Measurements from ENCODE around the gene ANKLE1. TPM values are rescaled to one million over a fixed set of nuclear protein-coding genes. Genes with fewer than 3 reads are reported as not detected.

Gene ANKLE1
- total RNA-seq, 1 donor from 2014 or later, result 0.52 TPM

DNA sequence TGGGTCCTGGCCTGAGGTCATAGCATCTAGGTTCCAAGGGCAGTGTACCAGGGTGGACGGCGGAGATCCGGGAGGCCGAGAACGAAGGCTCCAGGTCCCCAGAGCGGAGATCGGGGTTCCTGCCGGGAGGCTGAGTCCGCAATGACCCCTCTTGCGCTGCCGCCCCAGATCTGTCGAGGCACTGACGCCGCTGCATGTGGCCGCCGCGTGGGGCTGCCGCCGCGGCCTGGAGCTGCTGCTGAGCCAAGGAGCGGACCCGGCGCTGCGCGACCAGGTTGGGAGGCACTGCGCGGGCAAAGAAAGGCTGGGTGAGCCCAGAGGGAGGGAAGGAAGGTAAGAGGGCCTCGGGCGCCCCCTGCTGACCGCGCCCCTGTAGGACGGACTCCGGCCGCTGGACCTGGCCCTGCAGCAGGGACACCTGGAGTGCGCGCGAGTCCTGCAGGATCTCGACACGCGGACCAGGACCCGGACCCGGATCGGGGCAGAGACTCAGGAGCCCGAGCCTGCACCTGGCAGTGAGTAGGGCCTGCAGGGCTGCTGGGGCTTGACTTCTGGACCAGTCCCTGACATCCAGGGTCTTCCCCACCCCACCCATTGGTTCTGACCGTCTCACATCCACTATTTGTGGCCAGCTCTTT is 906 bp downstream of the ANKLE1 start:
- H3K9me3 ChIP-seq (ENCODE audit: control insufficient read depth in 3 of 3, low read length in 3 of 3), result no peaks in the 10 kb centered on the region
- H3K9ac ChIP-seq (ENCODE audit: low read depth in 1 of 3, low read length in 3 of 3), result peak overlapping the region in 1 of 3 donors; percentile 68
- peaks cover 6 to 12% (median 7%) of the 10 kb centered on the region in 3 donors for H3K36me3 ChIP-seq (ENCODE audit: control insufficient read depth in 3 of 3, insufficient read depth in 3 of 3, low read length in 3 of 3)
- no peak overlapping the region for H3K27ac ChIP-seq (ENCODE audit: low read depth, low read length)
- H3K4me3 ChIP-seq (ENCODE audit: low read length in 3 of 3), result peak overlapping the region in 2 of 3 donors; percentile 55 to 60
- H3K4me1 ChIP-seq (ENCODE audit: control insufficient read depth in 3 of 3, insufficient read depth in 3 of 3, low read length in 3 of 3), result peaks cover 5 to 8% (median 6%) of the 10 kb centered on the region in 3 donors
- peaks cover 12 to 23% (median 14%) of the 10 kb centered on the region in 3 donors for H3K27me3 ChIP-seq (ENCODE audit: control insufficient read depth in 3 of 3, insufficient read depth in 3 of 3, low read length in 3 of 3)

DNA sequence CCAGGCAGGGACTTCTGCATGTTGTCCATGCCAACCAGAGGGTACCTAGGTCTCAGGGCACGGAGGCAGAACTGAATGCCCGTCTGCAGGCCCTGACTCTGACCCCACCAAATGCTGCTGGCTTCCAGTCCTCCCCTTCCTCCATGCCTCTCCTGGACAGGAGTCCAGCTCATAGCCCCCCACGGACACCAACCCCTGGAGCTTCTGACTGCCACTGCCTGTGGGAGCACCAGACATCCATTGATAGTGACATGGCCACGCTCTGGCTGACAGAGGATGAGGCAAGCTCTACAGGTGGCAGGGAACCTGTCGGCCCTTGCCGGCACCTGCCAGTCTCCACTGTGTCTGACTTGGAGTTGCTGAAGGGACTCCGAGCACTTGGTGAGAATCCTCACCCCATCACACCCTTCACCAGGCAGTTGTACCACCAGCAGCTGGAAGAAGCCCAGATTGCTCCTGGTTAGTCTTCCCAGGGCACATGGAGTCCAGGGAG is 1.8 kb downstream of the ANKLE1 start:
- Histone ChIP-seq H3K36me3 (ENCODE audit: control insufficient read depth in 3 of 3, insufficient read depth in 3 of 3, low read length in 3 of 3) (peaks cover 5 to 11% (median 5%) of the 10 kb centered on the region in 3 donors), H3K4me3 (ENCODE audit: low read length in 3 of 3) (no peak overlapping the region)

DNA sequence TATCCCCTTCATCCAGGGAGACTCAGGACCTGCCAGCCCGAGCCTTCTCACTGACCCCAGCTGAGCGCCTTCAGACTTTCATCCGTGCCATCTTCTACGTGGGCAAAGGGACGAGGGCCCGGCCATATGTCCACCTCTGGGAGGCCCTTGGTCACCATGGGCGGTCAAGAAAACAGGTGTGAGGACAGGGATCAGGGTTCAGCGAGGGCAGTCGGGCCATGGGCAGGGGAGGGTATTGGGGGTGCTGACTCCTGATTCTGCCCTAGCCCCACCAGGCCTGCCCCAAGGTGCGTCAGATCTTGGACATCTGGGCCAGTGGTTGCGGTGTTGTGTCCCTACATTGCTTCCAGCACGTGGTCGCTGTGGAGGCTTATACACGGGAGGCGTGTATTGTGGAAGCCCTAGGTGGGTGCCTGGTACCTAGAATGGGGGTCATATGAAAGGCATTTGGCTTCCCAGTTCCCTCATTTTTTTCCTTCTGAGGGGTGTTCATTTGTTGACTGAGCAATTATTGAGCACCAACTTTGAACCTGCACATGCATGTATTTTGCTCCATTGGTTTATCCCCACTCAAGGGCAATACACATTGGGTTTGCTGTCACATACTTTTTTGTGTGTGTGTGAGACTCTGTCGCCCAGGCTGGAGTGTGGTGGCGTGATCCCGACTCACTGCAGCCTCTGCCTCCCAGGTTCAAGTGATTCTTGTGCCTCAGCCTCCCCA is 3.9 kb downstream of the ANKLE1 start:
- Histone ChIP-seq H3K9me3 (ENCODE audit: control insufficient read depth in 3 of 3, low read length in 3 of 3) (no peaks in the 10 kb centered on the region), H3K9ac (ENCODE audit: low read depth in 1 of 3, low read length in 3 of 3) (no peak overlapping the region), H3K27ac (ENCODE audit: low read depth, low read length) (no peak overlapping the region), H3K4me3 (ENCODE audit: low read length in 3 of 3) (no peak overlapping the region), H3K27me3 (ENCODE audit: control insufficient read depth in 3 of 3, insufficient read depth in 3 of 3, low read length in 3 of 3) (peaks cover 12 to 23% (median 14%) of the 10 kb centered on the region in 3 donors), H3K4me1 (ENCODE audit: control insufficient read depth in 3 of 3, insufficient read depth in 3 of 3, low read length in 3 of 3) (peaks cover 14 to 17% (median 15%) of the 10 kb centered on the region in 3 donors), H3K36me3 (ENCODE audit: control insufficient read depth in 3 of 3, insufficient read depth in 3 of 3, low read length in 3 of 3) (no peaks in the 10 kb centered on the region)

More for the DNA sequence above, 1.8 kb downstream of the ANKLE1 start:
- H3K27me3 ChIP-seq (ENCODE audit: control insufficient read depth in 3 of 3, insufficient read depth in 3 of 3, low read length in 3 of 3), result peaks cover 12 to 23% (median 14%) of the 10 kb centered on the region in 3 donors
- no peak overlapping the region for H3K9ac ChIP-seq (ENCODE audit: low read depth in 1 of 3, low read length in 3 of 3)
- H3K9me3 ChIP-seq (ENCODE audit: control insufficient read depth in 3 of 3, low read length in 3 of 3), result no peaks in the 10 kb centered on the region
- no peak overlapping the region for H3K27ac ChIP-seq (ENCODE audit: low read depth, low read length)
- H3K4me1 ChIP-seq (ENCODE audit: control insufficient read depth in 3 of 3, insufficient read depth in 3 of 3, low read length in 3 of 3), result peaks cover 5 to 8% (median 6%) of the 10 kb centered on the region in 3 donors

DNA sequence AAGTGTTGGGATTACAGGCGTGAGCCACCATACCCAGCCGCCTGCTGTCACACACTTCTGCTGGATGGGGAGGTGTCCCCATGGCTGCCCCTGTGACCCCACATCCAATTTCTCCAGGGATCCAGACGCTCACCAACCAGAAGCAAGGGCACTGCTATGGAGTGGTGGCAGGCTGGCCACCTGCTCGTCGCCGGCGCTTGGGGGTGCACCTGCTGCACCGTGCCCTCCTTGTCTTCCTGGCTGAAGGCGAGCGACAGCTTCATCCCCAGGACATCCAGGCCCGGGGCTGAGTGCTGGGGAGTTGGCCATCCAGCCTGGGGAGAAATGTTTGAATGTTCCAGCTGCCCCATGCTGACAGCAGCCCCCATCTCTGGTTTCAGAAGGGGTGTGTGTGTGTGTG is 4.6 kb downstream of the ANKLE1 start:
- Histone ChIP-seq H3K9me3 (ENCODE audit: control insufficient read depth in 3 of 3, low read length in 3 of 3) (no peaks in the 10 kb centered on the region), H3K27ac (ENCODE audit: low read depth, low read length) (no peak overlapping the region), H3K9ac (ENCODE audit: low read depth in 1 of 3, low read length in 3 of 3) (no peak overlapping the region), H3K27me3 (ENCODE audit: control insufficient read depth in 3 of 3, insufficient read depth in 3 of 3, low read length in 3 of 3) (peaks cover 9 to 22% (median 13%) of the 10 kb centered on the region in 3 donors), H3K4me3 (ENCODE audit: low read length in 3 of 3) (no peak overlapping the region), H3K36me3 (ENCODE audit: control insufficient read depth in 3 of 3, insufficient read depth in 3 of 3, low read length in 3 of 3) (no peaks in the 10 kb centered on the region), H3K4me1 (ENCODE audit: control insufficient read depth in 3 of 3, insufficient read depth in 3 of 3, low read length in 3 of 3) (peaks cover 14 to 17% (median 15%) of the 10 kb centered on the region in 3 donors)

DNA sequence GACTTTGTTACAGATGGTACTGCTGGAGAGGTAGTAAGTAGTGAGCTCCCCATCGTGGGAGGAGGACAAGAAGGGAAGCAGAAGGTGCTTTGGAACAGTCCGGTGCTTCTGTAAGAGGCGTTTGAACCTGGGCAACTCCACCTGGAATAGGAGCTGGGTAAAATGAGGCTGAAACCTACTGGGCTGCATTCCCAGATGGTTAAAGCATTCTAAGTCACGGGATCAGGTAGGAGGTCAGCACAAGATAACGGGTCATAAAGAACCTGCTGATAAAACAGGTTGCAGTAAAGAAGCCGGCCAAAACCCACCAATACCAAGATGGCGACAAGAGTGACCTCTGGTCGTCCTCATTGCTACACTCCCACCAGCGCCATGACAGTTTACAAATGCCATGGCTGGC is 5.1 kb downstream of the ANKLE1 start:
- no peak overlapping the region for H3K4me3 ChIP-seq (ENCODE audit: low read length in 3 of 3)
- peaks cover 14 to 15% (median 14%) of the 10 kb centered on the region in 3 donors for H3K4me1 ChIP-seq (ENCODE audit: control insufficient read depth in 3 of 3, insufficient read depth in 3 of 3, low read length in 3 of 3)
- no peak overlapping the region for H3K9ac ChIP-seq (ENCODE audit: low read depth in 1 of 3, low read length in 3 of 3)
- no peaks in the 10 kb centered on the region for H3K9me3 ChIP-seq (ENCODE audit: control insufficient read depth in 3 of 3, low read length in 3 of 3)
- H3K27me3 ChIP-seq (ENCODE audit: control insufficient read depth in 3 of 3, insufficient read depth in 3 of 3, low read length in 3 of 3), result peaks cover 4 to 17% (median 9%) of the 10 kb centered on the region in 3 donors
- no peaks in the 10 kb centered on the region for H3K36me3 ChIP-seq (ENCODE audit: control insufficient read depth in 3 of 3, insufficient read depth in 3 of 3, low read length in 3 of 3)
- H3K27ac ChIP-seq (ENCODE audit: low read depth, low read length), result no peak overlapping the region

DNA sequence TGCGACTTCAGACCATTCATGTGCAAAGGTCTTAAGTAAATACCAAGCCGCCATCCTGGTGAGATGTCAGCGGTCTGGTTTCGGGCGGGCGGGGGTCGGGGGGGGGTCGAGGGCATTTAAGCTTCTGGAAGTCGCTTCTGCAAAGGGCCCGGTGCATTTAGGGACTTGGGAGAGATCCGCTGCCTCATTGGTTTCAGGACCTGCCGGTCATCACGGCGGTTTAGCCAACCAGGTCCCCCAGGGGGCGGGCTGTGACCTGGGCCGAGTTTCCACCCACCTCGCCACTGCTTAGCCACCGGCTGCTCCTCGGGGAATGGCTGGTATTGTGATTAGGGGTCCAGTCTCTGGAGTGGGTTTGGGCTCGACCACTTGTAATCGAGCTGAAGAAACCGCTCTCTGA is 7.8 kb downstream of the ANKLE1 start:
- H3K4me3 ChIP-seq (ENCODE audit: low read length in 3 of 3), result peak overlapping the region in 1 of 3 donors; percentile 13
- H3K27me3 ChIP-seq (ENCODE audit: control insufficient read depth in 3 of 3, insufficient read depth in 3 of 3, low read length in 3 of 3), result no peaks in the 10 kb centered on the region
- peaks cover 10 to 18% (median 12%) of the 10 kb centered on the region in 3 donors for H3K4me1 ChIP-seq (ENCODE audit: control insufficient read depth in 3 of 3, insufficient read depth in 3 of 3, low read length in 3 of 3)
- no peaks in the 10 kb centered on the region for H3K9me3 ChIP-seq (ENCODE audit: control insufficient read depth in 3 of 3, low read length in 3 of 3)
- H3K27ac ChIP-seq (ENCODE audit: low read depth, low read length), result peak overlapping the region; percentile 60
- H3K9ac ChIP-seq (ENCODE audit: low read depth in 1 of 3, low read length in 3 of 3), result peak overlapping the region in 2 of 3 donors; percentile 40 to 56
- peaks cover 0 to 5% (median 0%) of the 10 kb centered on the region in 3 donors for H3K36me3 ChIP-seq (ENCODE audit: control insufficient read depth in 3 of 3, insufficient read depth in 3 of 3, low read length in 3 of 3)

DNA sequence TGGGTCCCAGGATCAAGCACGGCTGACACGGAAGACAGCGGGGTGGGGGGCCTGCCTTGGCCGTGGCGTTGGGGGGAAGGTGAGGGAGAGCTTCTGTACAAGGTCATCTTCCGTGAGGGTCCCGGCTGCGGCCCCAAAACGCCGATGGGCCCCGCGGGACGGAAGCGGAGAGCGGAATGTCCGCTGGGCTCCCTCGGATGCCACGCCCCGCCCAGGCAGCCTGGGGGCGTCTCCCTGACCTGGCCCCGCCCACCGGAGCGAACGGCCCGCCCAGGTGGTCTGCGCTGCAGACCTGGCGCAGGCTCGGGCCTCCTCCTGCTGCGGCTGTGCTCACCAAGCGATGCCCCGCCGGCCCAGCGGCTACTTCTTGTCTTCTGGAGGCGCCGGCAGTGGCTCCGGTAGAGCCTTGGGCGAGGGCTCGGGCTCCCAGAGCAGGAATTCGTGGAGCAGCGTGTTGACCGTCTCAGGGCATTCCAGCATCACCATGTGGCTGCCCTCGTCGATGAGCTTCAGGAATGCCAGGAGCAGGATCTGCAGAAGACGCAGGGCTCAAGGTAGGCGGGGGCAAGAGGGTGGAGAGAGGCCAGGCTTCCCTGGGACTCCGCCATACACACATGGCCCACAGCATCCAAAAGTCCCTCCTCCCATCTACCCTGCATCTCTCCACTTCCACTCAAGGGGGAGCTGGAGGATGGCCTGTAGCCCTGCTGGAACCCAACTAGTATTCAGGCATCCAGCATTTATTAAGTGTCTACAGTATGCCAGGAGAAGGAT is 10.8 kb downstream of the ANKLE1 start:
- Histone ChIP-seq H3K27me3 (ENCODE audit: control insufficient read depth in 3 of 3, insufficient read depth in 3 of 3, low read length in 3 of 3) (no peaks in the 10 kb centered on the region), H3K9me3 (ENCODE audit: control insufficient read depth in 3 of 3, low read length in 3 of 3) (no peaks in the 10 kb centered on the region), H3K27ac (ENCODE audit: low read depth, low read length) (no peak overlapping the region), H3K4me3 (ENCODE audit: low read length in 3 of 3) (peak overlapping the region; percentile 54 to 70 (median 59)), H3K9ac (ENCODE audit: low read depth in 1 of 3, low read length in 3 of 3) (peak overlapping the region in 2 of 3 donors; percentile 32 to 64), H3K4me1 (ENCODE audit: control insufficient read depth in 3 of 3, insufficient read depth in 3 of 3, low read length in 3 of 3) (peaks cover 10 to 18% (median 12%) of the 10 kb centered on the region in 3 donors), H3K36me3 (ENCODE audit: control insufficient read depth in 3 of 3, insufficient read depth in 3 of 3, low read length in 3 of 3) (peaks cover 0 to 9% (median 3%) of the 10 kb centered on the region in 3 donors)

DNA sequence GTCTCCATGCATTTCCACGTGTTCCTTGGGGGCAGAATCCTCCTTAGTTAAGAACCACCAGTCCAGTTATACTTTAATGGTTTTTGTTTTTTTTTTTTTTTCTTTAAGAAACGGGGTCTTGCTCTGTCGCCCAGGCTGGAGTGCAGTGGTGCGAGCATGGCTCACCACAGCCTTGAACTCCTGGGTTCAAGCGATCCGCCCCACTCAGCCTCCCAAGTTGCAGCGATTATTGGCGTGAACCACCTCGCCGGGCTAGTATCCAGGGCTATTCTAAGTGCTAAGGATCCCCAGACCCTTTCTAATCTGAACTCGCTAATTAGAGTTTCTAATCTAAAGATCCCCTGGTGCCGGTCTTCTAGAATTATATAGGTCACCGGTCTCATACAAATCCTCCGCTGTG is 11.9 kb downstream of the ANKLE1 start:
- Histone ChIP-seq H3K4me1 (ENCODE audit: control insufficient read depth in 3 of 3, insufficient read depth in 3 of 3, low read length in 3 of 3) (peaks cover 10 to 18% (median 12%) of the 10 kb centered on the region in 3 donors), H3K4me3 (ENCODE audit: low read length in 3 of 3) (no peak overlapping the region), H3K27ac (ENCODE audit: low read depth, low read length) (no peak overlapping the region), H3K9ac (ENCODE audit: low read depth in 1 of 3, low read length in 3 of 3) (no peak overlapping the region), H3K27me3 (ENCODE audit: control insufficient read depth in 3 of 3, insufficient read depth in 3 of 3, low read length in 3 of 3) (no peaks in the 10 kb centered on the region), H3K36me3 (ENCODE audit: control insufficient read depth in 3 of 3, insufficient read depth in 3 of 3, low read length in 3 of 3) (peaks cover 2 to 13% (median 7%) of the 10 kb centered on the region in 3 donors), H3K9me3 (ENCODE audit: control insufficient read depth in 3 of 3, low read length in 3 of 3) (peaks cover 0 to 3% (median 0%) of the 10 kb centered on the region in 3 donors)

DNA sequence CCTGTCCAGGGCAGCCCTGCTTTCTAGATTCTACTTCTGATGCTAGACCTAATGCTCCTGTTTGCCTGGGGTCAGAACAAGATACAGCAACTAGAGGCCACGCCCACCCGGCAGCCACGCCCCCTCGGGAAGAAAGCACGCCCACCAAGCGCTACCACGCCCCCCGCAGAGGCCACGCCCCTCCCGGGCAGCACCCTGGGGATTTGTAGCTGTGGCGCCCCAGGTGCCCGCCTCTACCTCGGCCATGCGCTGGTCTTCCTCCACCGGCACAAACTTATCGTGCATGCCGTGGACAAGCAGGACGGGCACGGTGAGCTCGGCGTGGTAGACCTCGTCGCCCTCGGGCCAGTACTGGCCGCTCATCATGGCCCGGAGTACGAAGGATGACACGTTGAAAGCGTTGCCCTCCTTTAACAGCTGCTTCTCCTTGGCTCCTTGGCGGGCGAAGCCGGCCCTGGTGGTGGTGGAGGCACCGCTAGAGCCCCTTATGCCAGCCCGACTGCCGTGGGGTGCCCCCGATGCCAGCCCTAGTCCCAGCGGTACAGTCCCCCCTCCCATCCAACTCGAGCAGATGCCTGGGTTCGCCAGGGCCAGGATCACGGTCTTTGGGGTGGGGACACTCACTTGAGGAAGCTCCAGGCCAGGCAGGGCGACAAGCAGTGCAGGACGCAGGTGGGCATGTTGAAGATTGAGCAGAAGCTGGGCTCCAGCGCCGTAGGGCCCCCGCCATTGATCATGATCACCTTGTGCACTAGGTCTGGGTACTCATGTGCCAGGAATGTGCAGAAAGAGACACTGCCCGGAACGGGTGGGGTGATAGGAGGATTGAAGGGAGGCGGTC is 12.6 kb downstream of the ANKLE1 start:
- H3K27ac ChIP-seq (ENCODE audit: low read depth, low read length), result no peak overlapping the region
- no peak overlapping the region for H3K4me3 ChIP-seq (ENCODE audit: low read length in 3 of 3)
- no peak overlapping the region for H3K9ac ChIP-seq (ENCODE audit: low read depth in 1 of 3, low read length in 3 of 3)
- H3K27me3 ChIP-seq (ENCODE audit: control insufficient read depth in 3 of 3, insufficient read depth in 3 of 3, low read length in 3 of 3), result no peaks in the 10 kb centered on the region
- H3K4me1 ChIP-seq (ENCODE audit: control insufficient read depth in 3 of 3, insufficient read depth in 3 of 3, low read length in 3 of 3), result peaks cover 10 to 20% (median 12%) of the 10 kb centered on the region in 3 donors
- H3K36me3 ChIP-seq (ENCODE audit: control insufficient read depth in 3 of 3, insufficient read depth in 3 of 3, low read length in 3 of 3), result peaks cover 2 to 13% (median 7%) of the 10 kb centered on the region in 3 donors
- peaks cover 0 to 3% (median 0%) of the 10 kb centered on the region in 3 donors for H3K9me3 ChIP-seq (ENCODE audit: control insufficient read depth in 3 of 3, low read length in 3 of 3)

All from skeletal muscle tissue (tissue), 4 donors.